ENCODE measurements around the gene TPGS1.
"Not testable (repeated sequence)": the region's sequence is repeated elsewhere in the genome, so short reads cannot be mapped to it uniquely, and the experiment has no call there.

Gene TPGS1

GRCh38 chr19:475360-475759 lies 31.9 kb upstream of the TPGS1 start:
- no peak for DNase-seq (ENCODE audit: low spot score)

DNA sequence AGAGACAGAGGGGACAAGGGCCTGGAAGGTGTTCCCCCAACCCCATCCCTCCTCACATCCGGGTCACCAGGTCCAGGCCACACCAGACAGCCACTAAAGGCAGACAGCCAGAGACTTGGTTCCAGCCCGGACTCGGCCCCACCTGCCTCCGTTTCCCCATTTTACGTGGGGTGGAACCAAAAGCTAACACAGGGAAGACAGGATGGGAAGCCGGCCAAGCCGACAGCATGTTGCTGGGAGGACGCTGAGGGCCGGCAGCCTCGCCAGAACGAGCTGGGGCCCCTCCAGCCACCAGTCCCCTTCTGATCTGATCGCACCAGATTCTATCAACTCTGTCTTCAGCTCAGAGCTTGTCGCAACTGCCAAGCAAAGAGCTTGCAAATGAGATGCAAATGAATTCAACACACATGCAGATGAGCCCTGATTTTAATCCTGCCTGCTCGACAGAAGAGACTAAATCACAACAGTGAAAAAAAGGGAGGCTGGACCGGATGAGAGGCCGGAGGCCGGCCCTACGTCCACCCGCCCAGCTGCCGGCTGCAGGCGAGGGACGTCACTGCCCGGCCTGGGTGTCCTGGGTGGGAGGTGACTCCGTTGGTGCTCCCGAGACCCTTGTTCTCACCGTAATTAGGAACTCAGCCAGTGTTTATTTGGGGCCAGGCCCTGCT lies 28.9 kb upstream of the TPGS1 start:
- DNase-seq (ENCODE audit: low spot score), result no peak

DNA sequence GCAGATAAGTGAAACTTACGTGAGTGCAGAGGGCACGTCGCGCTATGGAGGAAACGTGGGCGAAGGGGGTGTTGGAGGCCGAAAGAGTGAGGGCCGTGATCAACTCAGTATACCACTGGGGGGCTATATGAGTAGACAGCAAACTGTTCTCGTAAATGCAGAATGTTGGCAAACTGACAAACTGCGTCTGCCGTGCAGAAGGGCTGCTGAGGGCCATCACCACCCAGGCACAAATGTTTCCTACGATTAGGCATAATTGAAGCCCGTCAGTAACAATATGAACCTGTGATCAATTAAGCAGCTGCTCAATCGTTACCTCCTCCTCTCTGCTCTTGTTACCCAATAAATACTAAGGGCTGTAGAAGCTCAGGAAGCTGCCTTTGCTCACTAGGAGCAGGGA lies 28.3 kb upstream of the TPGS1 start:
- no peak for DNase-seq (ENCODE audit: low spot score)

DNA sequence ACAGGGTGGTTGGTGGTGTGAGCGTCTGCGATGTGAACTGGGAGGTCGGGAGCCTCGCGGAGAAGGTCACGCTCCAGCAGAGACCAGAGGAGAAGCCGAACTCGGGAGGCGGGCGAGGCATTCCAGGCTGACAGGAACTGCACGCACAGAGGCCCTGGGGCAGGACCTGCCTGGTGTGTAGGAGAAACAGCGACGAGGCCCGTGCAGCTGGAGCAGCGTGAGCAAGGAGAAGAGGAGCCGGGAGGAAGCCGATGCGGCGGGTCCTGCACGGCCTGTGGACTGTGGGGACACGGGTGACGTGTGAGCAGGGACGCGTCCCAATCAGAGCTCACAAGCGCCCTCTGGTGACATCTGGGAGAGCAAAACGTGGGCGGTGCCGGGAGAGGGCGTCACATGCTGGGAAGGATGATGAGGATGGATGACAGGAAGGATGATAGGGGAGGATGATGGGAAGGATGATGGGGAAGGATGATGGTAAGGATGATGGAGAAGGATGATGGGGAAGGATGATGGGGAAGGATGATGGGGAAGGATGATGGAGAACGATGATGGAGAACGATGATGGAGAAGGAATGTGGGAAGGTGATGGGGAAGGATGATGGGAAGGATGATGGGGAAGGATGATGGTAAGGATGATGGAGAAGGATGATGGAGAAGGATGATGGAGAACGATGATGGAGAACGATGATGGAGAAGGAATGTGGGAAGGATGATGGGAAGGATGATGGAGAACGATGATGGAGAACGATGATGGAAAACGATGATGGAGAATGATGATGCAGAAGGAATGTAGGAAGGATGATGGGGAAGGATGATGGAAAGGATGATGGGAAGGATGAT lies 27.1 kb upstream of the TPGS1 start:
- peak; percentile 49 for DNase-seq (ENCODE audit: low spot score)

DNA sequence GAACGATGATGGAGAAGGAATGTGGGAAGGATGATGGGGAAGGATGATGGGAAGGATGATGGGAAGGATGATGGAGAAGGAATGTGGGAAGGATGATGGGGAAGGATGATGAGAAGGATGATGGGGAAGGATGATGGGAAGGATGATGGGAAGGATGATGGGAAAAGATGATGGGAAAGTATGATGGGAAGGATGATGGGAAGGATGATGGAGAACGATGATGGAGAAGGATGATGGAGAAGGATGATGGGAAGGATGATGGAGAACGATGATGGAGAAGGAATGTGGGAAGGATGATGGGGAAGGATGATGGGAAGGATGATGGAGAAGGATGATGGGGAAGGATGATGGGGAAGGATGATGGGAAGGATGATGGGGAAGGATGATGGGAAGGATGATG lies 26.2 kb upstream of the TPGS1 start:
- DNase-seq (ENCODE audit: low spot score), result not testable (repeated sequence)

DNA sequence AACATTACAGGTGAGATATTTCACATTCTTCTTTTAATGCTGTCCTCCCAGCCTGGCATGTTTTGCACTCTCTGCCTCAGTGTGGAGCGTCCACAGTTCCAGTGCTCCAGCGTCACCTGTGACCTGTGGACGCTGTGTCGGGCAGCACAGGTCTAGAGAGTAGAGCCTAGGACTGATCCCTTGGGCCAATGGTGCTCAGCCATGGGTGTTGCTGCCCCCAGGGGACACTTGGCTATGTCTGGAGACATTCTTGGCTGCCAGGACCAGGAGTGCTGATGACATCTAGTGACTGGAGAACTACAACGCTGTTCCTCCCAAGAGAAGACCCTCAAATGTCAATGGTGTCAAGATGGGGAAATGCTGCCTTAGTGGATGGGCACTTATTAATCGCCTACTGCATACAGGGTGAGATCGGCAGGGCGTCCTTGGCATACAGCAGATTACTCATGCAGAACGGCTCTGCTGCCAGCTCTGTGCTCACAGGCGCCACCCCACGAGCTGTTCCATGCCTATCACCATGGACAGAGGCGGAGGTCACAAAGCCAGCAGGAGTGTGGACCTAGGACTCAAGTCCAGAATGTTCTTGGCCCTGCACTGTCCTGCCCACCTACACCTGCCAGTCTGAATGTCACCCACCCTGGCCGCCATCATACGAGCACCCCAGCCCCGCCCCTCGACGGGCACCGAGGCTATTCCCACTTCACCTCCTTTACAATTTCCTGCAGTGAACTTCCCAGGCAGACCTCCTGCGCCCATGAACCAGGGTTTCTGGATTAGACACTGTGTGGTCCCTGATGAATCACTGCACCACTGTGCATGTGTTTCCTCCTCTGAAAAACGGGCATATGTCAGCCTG lies 24.9 kb upstream of the TPGS1 start:
- DNase-seq (ENCODE audit: low spot score), result no peak

DNA sequence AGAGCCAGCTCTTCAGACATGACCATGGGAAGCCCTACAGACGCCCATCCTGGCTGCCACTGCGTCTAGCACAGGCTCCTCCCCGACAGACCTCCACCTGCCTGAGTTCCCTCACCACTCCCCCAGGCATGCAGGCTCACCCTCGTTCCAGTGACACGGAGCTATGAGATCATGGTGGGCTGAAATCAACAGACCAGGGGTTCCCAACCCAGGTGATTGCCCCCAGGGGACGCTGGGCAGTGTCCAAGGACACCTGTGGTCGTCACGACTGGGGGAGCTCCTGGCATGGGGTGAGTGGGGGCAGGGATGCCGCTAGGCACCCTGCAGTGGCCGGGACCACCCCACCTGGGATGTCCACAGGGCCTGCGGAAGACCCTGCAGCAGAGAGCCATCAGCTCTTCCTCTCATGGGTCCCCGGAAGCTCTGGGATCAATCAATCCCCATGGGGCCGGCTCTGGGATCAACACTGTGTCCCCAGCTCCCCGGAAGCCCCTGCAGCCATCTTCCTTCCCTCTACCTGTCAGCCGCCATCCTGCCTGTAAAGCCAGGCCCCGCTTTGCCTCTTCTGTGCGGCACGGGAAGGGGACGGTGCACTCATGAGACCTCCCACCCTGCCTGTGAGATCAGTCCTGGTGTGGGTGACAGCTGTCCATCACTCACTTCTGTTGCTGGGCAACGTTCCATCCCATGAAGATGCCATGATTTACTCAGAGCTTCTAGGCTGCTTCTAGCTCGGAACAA lies 23.8 kb upstream of the TPGS1 start:
- no peak for DNase-seq (ENCODE audit: low spot score)

DNA sequence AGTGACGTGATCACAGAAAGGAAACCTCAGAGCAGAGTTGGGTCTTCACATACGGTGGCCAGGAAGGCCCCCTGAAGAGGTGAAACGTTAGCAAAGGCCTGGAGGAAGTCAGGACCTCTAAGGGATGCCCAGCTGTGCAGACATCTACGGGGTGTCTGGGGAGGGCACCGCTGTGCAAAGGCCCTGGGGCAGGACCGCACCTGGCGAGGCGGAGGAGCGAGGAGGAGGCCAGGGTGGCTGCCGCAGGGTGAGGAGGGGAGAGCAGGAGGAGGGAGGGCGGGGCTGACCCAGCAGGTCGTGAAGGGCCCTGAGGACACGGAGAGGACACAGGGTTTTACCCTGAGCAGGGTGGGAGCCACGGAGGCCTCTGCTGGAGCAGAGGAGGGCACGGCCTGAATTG lies 22.8 kb upstream of the TPGS1 start:
- DNase-seq (ENCODE audit: low spot score), result no peak

DNA sequence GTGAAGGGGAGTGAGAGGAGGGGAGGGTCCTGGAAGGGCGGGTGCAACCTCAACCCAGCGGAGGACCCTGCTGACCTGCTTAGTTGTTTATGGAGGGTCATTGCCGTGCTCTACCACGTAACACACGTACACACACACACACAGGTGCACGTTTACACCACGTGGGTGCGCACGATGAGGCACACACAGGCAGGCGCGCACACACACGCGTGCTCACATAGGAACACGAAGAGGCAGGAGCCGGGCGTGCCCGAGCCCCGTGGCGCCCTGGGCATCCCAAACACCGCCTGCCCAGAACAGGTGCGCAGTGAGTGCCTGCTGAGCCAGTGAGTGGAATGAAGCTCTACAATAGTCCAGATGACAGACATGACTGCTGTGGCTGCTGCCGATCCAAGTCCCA lies 22.2 kb upstream of the TPGS1 start:
- no peak for DNase-seq (ENCODE audit: low spot score)

- no peak for DNase-seq (ENCODE audit: low spot score)
Measured at GRCh38 chr19:485583-486236, 21.6 kb upstream of the TPGS1 start.

GRCh38 chr19:488505-489417 lies 18.5 kb upstream of the TPGS1 start:
- peak; percentile 93 for DNase-seq (ENCODE audit: low spot score)

DNA sequence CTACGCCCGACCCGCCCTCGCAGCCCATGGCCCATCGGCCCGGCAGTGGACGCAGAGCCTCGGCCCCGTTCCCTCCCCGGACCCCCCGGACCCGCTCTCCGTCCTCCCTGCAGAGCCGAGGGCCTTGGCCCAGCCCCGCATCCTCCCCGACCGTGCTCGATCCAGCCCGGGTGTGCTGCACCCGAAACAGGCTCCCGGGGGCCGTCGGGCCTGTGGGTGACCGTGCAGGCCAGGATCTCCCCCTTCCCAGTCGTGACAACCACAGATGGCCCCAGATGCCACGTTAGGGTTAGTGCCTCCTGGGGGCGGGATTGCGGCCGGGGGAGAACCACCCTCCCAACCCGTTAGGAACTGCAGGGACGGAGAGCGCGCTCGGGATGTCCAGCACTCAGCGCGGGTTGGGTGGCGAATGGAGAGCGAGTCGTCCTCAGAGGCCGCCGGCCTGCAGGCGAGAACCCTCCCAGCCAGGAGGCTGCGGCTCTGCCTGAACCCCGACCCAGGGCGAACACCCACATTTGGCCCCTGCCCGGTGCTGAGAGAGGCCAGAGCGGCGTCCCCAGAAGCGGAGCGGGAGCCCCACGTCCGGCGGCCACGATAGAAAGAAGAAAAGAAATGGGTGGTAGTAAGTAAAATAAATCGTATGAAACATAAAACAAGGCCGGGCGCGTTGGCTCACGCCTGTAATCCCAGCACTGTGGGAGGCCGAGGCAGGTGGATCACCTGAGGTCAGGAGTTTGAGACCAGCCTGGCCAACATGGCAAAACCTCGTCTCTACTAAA lies 17.7 kb upstream of the TPGS1 start:
- DNase-seq (ENCODE audit: low spot score), result no peak

- DNase-seq (ENCODE audit: low spot score), result peak; percentile 47
Measured at GRCh38 chr19:491146-491741, 16.1 kb upstream of the TPGS1 start.

- peak; percentile 57 for DNase-seq (ENCODE audit: low spot score)
Measured at GRCh38 chr19:492091-492531, 15.2 kb upstream of the TPGS1 start.

GRCh38 chr19:493391-494170 lies 13.7 kb upstream of the TPGS1 start:
- DNase-seq (ENCODE audit: low spot score), result no peak

DNA sequence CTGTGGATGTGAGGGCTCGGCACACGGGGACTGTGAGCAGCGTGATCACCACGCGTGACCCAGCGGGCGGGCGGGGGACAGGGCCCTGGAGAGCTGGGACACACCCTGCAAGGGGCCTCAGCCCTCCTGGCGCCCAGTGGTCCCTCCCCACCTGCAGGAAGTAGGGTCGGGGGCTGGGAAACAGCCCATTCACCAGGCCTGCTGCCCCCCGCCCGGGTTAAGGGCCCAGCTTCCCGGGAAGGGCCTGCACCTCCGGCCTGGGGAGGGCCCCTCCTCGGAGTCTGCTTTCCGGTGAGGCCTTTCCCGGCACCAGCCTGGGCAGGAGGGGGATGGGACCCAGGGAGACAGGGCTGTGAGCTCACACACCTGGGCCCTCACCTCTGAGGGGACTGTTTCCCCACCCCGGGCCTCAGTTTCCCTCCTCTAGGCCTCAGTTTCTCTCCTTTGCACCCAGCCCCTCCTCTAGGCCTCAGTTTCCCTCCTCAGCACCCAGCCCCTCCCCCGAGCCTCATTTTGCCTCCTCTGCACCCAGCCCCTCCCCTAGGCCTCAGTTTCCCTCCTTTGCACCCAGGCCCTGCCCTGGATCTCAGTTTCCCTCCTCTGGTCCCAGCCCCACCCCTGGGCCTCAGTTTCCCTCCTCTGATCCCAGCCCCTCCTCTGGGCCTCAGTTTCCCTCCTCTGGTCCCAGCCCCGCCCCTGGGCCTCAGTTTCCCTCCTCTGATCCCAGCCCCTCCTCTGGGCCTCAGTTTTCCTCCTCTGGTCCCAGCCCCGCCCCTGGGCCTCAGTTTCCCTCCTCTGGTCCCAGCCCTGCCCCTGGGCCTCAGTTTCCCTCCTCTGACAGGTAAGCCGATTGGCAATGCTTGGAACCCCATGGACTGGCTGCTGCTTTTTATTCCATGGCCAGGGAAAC lies 12.9 kb upstream of the TPGS1 start:
- DNase-seq (ENCODE audit: low spot score), result no peak

DNA sequence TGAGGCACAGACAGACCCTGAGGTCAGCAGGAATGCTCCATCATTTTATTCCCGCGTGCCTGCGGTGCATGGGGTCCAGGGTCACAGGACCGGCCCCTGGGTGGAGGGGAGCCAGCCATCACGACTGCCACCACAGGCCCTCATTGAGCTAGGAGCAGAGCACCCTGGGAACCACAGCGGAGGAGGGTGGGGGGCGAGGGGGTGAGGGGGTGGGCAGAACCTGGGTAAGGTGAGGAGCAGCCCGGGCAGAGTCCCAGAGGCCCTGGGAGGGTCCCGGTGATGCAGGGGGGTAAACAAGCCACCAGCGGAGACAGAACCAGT lies 12.3 kb upstream of the TPGS1 start:
- DNase-seq (ENCODE audit: low spot score), result no peak
